Measurements from ENCODE around the gene BANF1.
A peak's percentile ranks its signal among the peaks of the same experiment; 100 is the strongest.

DNA sequence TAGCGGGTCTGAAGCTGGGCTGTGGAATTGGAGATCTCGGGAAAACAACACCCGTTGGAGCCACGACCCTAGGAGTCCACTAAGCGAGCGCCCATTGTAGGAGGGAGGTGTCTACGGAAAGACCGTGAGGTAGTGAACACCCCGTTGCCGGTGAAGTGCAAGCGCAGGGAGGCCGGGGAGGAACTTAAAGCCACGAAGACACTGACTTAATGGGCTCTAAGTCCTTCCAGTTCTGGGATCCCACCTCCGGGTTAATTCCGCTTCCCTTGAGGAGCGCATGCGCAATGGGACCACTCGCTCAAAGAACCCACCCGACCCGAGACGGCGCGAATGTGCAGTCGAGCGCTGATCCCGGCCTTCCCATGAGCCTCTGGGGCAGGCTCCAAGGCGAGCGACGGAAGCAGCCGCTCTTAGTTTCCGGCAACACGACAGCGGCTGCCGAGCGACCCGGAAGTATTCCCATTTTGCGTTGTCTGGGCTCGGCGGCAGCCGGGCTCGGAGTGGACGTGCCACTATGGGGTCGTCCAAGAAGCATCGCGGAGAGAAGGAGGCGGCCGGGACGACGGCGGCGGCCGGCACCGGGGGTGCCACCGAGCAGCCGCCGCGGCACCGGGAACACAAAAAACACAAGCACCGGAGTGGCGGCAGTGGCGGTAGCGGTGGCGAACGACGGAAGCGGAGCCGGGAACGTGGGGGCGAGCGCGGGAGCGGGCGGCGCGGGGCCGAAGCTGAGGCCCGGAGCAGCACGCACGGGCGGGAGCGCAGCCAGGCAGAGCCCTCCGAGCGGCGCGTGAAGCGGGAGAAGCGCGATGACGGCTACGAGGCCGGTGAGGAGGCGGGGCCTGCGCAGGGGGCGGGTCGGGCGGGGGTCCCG is 40.8 kb upstream of the BANF1 start, which contains the start of gene SART1:
- TF ChIP-seq CTCF (IDR thresholded peaks at IDR 0.05 in 2 of 3, conservative IDR thresholded peaks at IDR 0.05 in 1 of 3; ENCODE audit: control insufficient read depth in 2 of 3, extremely low read depth in 1 of 3, insufficient read depth in 1 of 3, low read depth in 3 of 3, low read length in 3 of 3): no peak
- TF ChIP-seq ZZZ3 (IDR thresholded peaks at IDR 0.05; ENCODE audit: control insufficient read depth, insufficient read length, low read depth): no peak
- TF ChIP-seq ZBED1 (IDR thresholded peaks at IDR 0.05; ENCODE audit: borderline replicate concordance): peak; percentile 79; the same call in 1 of the 2 replicates
- TF ChIP-seq CBFB (IDR thresholded peaks at IDR 0.05; ENCODE audit: low read depth): peak; percentile 45
- no peak for TF ChIP-seq IRF4 (IDR thresholded peaks at IDR 0.05; ENCODE audit: low read depth, low read length)
